GM12878 (cell line): ENCODE results near the gene LORICRIN. TPM values are rescaled to one million over a fixed set of nuclear protein-coding genes. Genes with fewer than 3 reads are reported as not detected.

Experiments
- ATAC-seq: fragments of 200-7000 bp; cut with Tn5 transposase; 3 replicates; pipeline ENCODE4 v1.9.1; 2020; ENCODE audit warnings: mild to moderate bottlenecking, moderate library complexity
- BruUV-seq: library from RNA; stranded (reverse); fragments of 400-500 nt; replicated peaks from 2 replicates; lab custom pipeline; 2021; lab: Mats Ljungman, UMichigan
- CTCF ChIA-PET: fragments of 300-600 bp; sonication (Branson Sonifier 250); formaldehyde crosslinking; extraction: SDS; loops from one replicate; lab custom pipeline; 2021; ENCODE audit warnings: inconsistent platforms; lab: Yijun Ruan, JAX
- POLR2A ChIA-PET: fragments of 350-600 bp; formaldehyde crosslinking; extraction: SDS; loops from one replicate; lab custom pipeline; 2021; ENCODE audit warnings: inconsistent platforms; lab: Charles Lee
- RAD21 ChIA-PET: fragments of 300-600 bp; sonication (Branson Sonifier 250); formaldehyde crosslinking; loops from one replicate; lab custom pipeline; 2023; ENCODE audit warnings: antibody characterized with exemption; ENCODE audit not compliant: unreplicated experiment; lab: Charles Lee
- SMC1A ChIA-PET: fragments of 300-600 bp; sonication (Branson Sonifier 250); formaldehyde crosslinking; loops from one replicate; lab custom pipeline; 2023; ENCODE audit not compliant: unreplicated experiment, uncharacterized antibody; lab: Charles Lee
- DNase-seq: peaks from one replicate; pipeline ENCODE4 v3.0.0-alpha.2; 2011; ENCODE audit warnings: low read depth, low spot score
- FAIRE-seq: peaks from 3 replicates; lab custom pipeline; 2011; peaks lifted over from hg19 to GRCh38; lab: Jason Lieb, UNC
- H2AFZ ChIP-seq: 2 replicates; pipeline ENCODE4 v1.6.0; 2011; ENCODE audit warnings: low read depth, low read length, control low read depth; ENCODE audit not compliant: control insufficient read depth
- H3K27ac ChIP-seq: 2 replicates; pipeline ENCODE4 v1.5.1; 2011; ENCODE audit warnings: control low read depth; ENCODE audit not compliant: control insufficient read depth, insufficient read depth
- H3K27me3 ChIP-seq, 2 experiments: replicated peaks in 1 of 2; 2 replicates each; pipeline versions ENCODE4 v1.6.0 to v1.6.1; 2011; ENCODE audit warnings: low read length in 1 of 2; ENCODE audit not compliant: control insufficient read depth in 2 of 2, insufficient read depth in 2 of 2
- H3K36me3 ChIP-seq, 2 experiments: 2 replicates each; pipeline ENCODE4 v1.5.1; 2011; ENCODE audit warnings: low read length in 1 of 2; ENCODE audit not compliant: control insufficient read depth in 2 of 2, insufficient read depth in 2 of 2
- H3K4me1 ChIP-seq: 2 replicates; pipeline ENCODE4 v1.6.1; 2011; ENCODE audit warnings: mild to moderate bottlenecking, low read length, moderate library complexity, mixed read lengths; ENCODE audit not compliant: control insufficient read depth, insufficient read depth
- H3K4me2 ChIP-seq: 2 replicates; pipeline ENCODE4 v1.6.0; 2011; ENCODE audit warnings: control low read depth; ENCODE audit not compliant: control insufficient read depth, insufficient read depth
- H3K4me3 ChIP-seq: fragments of 200-600 bp; sonication (generic); 2 replicates; pipeline ENCODE4 v1.5.1; 2016
- H3K79me2 ChIP-seq: 2 replicates; pipeline ENCODE4 v1.6.0; 2011; ENCODE audit warnings: low read length; ENCODE audit not compliant: control insufficient read depth, insufficient read depth
- H3K9ac ChIP-seq: 2 replicates; pipeline ENCODE4 v1.8.0; 2011; ENCODE audit warnings: low read length, control low read depth, mixed read lengths; ENCODE audit not compliant: control insufficient read depth, insufficient read depth
- H3K9me3 ChIP-seq: replicated peaks from 3 replicates; pipeline ENCODE4 v1.5.1; 2011; ENCODE audit warnings: mild to moderate bottlenecking, low read length; ENCODE audit not compliant: control insufficient read depth, insufficient read depth
- H4K20me1 ChIP-seq: 2 replicates; pipeline ENCODE4 v1.6.0; 2011; ENCODE audit not compliant: control insufficient read depth, insufficient read depth
- E2F4 ChIP-seq: IDR thresholded peaks from 2 replicates; pipeline ENCODE4 v1.6.1; 2012; ENCODE audit warnings: low read depth, low read length, improper control_type of control experiment
- E4F1 ChIP-seq: fragments of 450-650 bp; IDR thresholded peaks from 2 replicates; pipeline ENCODE4 v1.6.1; 2018; ENCODE audit warnings: borderline replicate concordance, mild to moderate bottlenecking; ENCODE audit not compliant: partially characterized antibody
- IRF4 ChIP-seq: IDR thresholded peaks from 2 replicates; pipeline ENCODE4 v1.6.1; 2011; ENCODE audit warnings: low read depth, low read length
- JUNB ChIP-seq: IDR thresholded peaks from 2 replicates; pipeline ENCODE4 v1.6.1; 2016; ENCODE audit warnings: antibody characterized with exemption, mild to moderate bottlenecking
- MEF2A ChIP-seq: IDR thresholded peaks from 2 replicates; pipeline ENCODE4 v1.6.1; 2011; ENCODE audit warnings: low read depth, mild to moderate bottlenecking, low read length, moderate library complexity; ENCODE audit not compliant: insufficient read depth
- NBN ChIP-seq: fragments of 450-650 bp; IDR thresholded peaks from 2 replicates; pipeline ENCODE4 v1.6.1; 2016
- RELB ChIP-seq: fragments of 450-650 bp; IDR thresholded peaks from 2 replicates; pipeline ENCODE4 v1.6.1; 2017; ENCODE audit warnings: low read depth, mild to moderate bottlenecking, moderate library complexity
- RFX5 ChIP-seq: IDR thresholded peaks from 2 replicates; pipeline ENCODE4 v1.6.1; 2011; ENCODE audit warnings: low read depth, low read length, improper control_type of control experiment
- SKIL ChIP-seq: fragments of 450-650 bp; IDR thresholded peaks from 2 replicates; pipeline ENCODE4 v1.6.1; 2017; ENCODE audit warnings: mild to moderate bottlenecking, low read depth, inconsistent platforms; ENCODE audit not compliant: poor library complexity, severe bottlenecking
- SMAD1 ChIP-seq: fragments of 450-650 bp; IDR thresholded peaks from 2 replicates; pipeline ENCODE4 v1.6.1; 2018; ENCODE audit warnings: mild to moderate bottlenecking, low read depth; ENCODE audit not compliant: partially characterized antibody
- SP1 ChIP-seq: IDR thresholded peaks from one replicate; pipeline ENCODE4 v1.6.1; 2011; ENCODE audit warnings: low read depth, low read length
- USF1 ChIP-seq: IDR thresholded peaks from 2 replicates; pipeline ENCODE4 v1.6.1; 2011; ENCODE audit warnings: borderline replicate concordance, low read depth, mild to moderate bottlenecking, moderate library complexity, mixed read lengths, low read length; ENCODE audit not compliant: insufficient read depth; ENCODE audit errors: extremely low read length
- ZNF274 ChIP-seq: IDR thresholded peaks from one replicate; pipeline ENCODE4 v1.8.0; 2011; ENCODE audit not compliant: insufficient read length, insufficient read depth
- WGBS: methylation state at CpG from one replicate; pipeline ENCODE4 v1.1.6; 2016; ENCODE audit warnings: low lambda C conversion rate; ENCODE audit not compliant: insufficient replicate concordance, insufficient coverage; ENCODE audit errors: missing lambda C conversion rate; 5-methylcytosine and 5-hydroxymethylcytosine counted together
- in situ Hi-C: fragments of 300-500 bp; cut with MboI; formaldehyde crosslinking; loops from 9 replicates; pipeline ENCODE4 v1.14.3; 2018; ENCODE audit warnings: mixed read lengths
- intact Hi-C: fragments of 100-400 bp; cut with micrococcal nuclease; formaldehyde crosslinking; loops from one replicate; pipeline ENCODE4 v1.14.2; 2022; ENCODE audit not compliant: unreplicated experiment
- polyA plus RNA-seq, 11 experiments: library from polyadenylated mRNA; depleted of rRNA in 4 of 11; unstranded in 6 of 11; stranded (reverse) in 5 of 11; fragments of >200 nt; fragmentation: Nextera tagmentation in 4 of 11; fragmentation: Illumina TruSeq in 1 of 11; extraction: Ambion mirVana in 4 of 11; extraction: Trizol in 1 of 11; gene quantifications; 1 replicate in 1 of 11; 2 replicates in 10 of 11; pipeline versions ENCODE4 v1.2.1 to v1.2.3, GENCODE V29; 2011 to 2016; ENCODE audit warnings: inconsistent platforms in 2 of 11, missing spikeins in 2 of 11, low read depth in 1 of 11
- total RNA-seq, 4 experiments: library from RNA; depleted of rRNA in 3 of 4; stranded (reverse); fragments of >200 nt in 3 of 4; fragmentation: Illumina TruSeq in 1 of 4; extraction: Trizol in 1 of 4; gene quantifications; 2 replicates each; pipeline versions ENCODE4 v1.2.1 to v1.2.3, GENCODE V29; 2013 to 2021

Gene LORICRIN
- total and polyA plus RNA-seq, 10 of the 15 experiments (the other 5 are each of a cell fraction or from before 2014, with no cell fraction given): 0.06 to 0.37 TPM; not detected in 8

GRCh38 chr1:153246825-153247224 is 12.7 kb upstream of the LORICRIN start (continued):
- TF ChIP-seq E4F1 (no peak), IRF4 (no peak)
- TF ChIP-seq, all 136 proteins: peak for 0

DNA sequence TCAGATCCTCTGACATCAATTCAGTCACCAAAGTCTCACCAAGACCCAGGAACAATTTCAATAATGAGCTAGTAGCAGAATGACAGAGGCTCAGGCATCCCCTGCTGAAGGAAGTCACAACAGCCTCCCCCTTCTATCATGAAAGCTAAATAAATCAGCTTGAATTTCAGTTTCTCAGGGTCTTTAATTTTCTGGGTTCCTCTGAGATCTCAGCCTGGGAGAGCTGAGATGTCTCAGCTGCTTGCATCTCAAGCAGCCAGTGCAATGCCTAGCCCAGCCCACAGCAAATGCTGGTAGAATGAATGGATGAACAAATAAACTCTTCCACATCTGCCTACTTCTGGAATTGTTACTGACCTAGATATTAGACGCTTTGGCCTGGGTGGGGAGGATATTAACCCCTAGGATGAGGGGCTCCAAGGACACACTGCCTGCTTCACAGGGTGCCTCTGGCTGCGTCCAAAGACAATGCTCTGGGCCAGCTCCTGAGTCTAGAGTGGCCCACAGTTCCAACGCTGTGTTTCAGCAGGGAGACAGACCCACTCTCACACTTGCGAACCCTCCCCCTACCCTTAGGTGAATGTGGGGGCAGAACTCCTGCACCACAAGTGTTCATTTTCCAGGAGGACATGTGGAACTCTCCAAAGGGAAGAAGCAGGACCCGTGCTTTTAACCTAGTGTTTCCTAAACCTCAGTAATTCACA is 11.2 kb upstream of the LORICRIN start:
- no peak for FAIRE-seq
- ChIA-PET SMC1A (interaction anchor here (0.6 to 2.1 kb wide), 6 partner anchors 11 to 118 kb away, joined by 3 to 7 read pairs (median 5); partner anchors contain the start of gene LORICRIN), RAD21 (interaction anchor here (1.3 kb wide), 1 partner anchor 15 kb away, joined by 3 read pairs; no protein-coding TSS in a partner anchor), CTCF (interaction anchor here (0.6 to 2.8 kb wide), 8 partner anchors 9 to 322 kb away, joined by 3 to 12 read pairs (median 4); no protein-coding TSS in a partner anchor), POLR2A (interaction anchor here (1.0 kb wide), 1 partner anchor 14 kb away, joined by 3 read pairs; no protein-coding TSS in a partner anchor)
- H3K4me1 ChIP-seq: no peaks in the 10 kb centered on the region
- intact Hi-C loops: no loop called here
- no peak overlapping the region for H2AFZ ChIP-seq
- no peak for DNase-seq
- H3K4me3 ChIP-seq: no peak overlapping the region
- no peaks in the 10 kb centered on the region for H3K27me3 ChIP-seq
- H3K36me3 ChIP-seq: no peaks in the 10 kb centered on the region
- no peak overlapping the region for H3K9ac ChIP-seq
- H3K79me2 ChIP-seq: no peaks in the 10 kb centered on the region
- 10% methylated on average over 5 of the region's 5 CpGs for WGBS
- ATAC-seq: no peak; the same call in 2 of the 3 replicates
- no peaks in the 10 kb centered on the region; the same call in 2 of the 3 replicates for H3K9me3 ChIP-seq
- in situ Hi-C loops: no loop called here
- H4K20me1 ChIP-seq: no peaks in the 10 kb centered on the region
- H3K4me2 ChIP-seq: no peak overlapping the region
- no peak overlapping the region for H3K27ac ChIP-seq
- no TSS peak for BruUV-seq
- TF ChIP-seq E2F4 (no peak), SP1 (no peak), RFX5 (no peak), SMAD1 (no peak), SKIL (no peak), NBN (no peak), MEF2A (no peak), RELB (no peak), JUNB (no peak), IRF4 (no peak), ZNF274 (no peak), USF1 (no peak)
